ENCODE measurements around the gene RAP1GAP2.
A peak's percentile ranks its signal among the peaks of the same experiment; 100 is the strongest.

RAP1GAP2 gene

GRCh38 chr17:2809337-2809736 is 13.1 kb downstream of the RAP1GAP2 start:
- Histone ChIP-seq H3K27me3 (replicated peaks; ENCODE audit: insufficient read depth, low read length) (peaks cover 17% of the 10 kb centered on the region; the same call in 1 of the 2 replicates), H3K9me3 (replicated peaks; ENCODE audit: insufficient read depth, low read length) (no peaks in the 10 kb centered on the region), H3K27ac (ENCODE audit: low read length) (no peak overlapping the region), H3K4me3 (ENCODE audit: low read length) (no peak overlapping the region), H3K4me2 (ENCODE audit: low read depth, low read length) (no peak overlapping the region), H3K9ac (ENCODE audit: low read length) (no peak overlapping the region), H3K4me1 (ENCODE audit: low read length) (peaks cover 6% of the 10 kb centered on the region), H3F3A (ENCODE audit: insufficient read depth, low read length) (peaks cover 6% of the 10 kb centered on the region), H3K36me3 (replicated peaks; ENCODE audit: insufficient read depth, low read length) (no peaks in the 10 kb centered on the region), H3K79me2 (ENCODE audit: low read length) (no peaks in the 10 kb centered on the region), H4K20me1 (ENCODE audit: insufficient read depth, low read length) (no peaks in the 10 kb centered on the region), H3K9me2 (replicated peaks; ENCODE audit: insufficient read depth, low read length) (no peaks in the 10 kb centered on the region), H2AFZ (ENCODE audit: low read length) (no peak overlapping the region)
- TF ChIP-seq EZH2 (optimal IDR thresholded peaks at IDR 0.05; ENCODE audit: low read depth, low read length) (no peak), CTCF (IDR thresholded peaks at IDR 0.05; ENCODE audit: low read length) (no peak), EZH2phosphoT487 (IDR thresholded peaks at IDR 0.05; ENCODE audit: low read length) (no peak)
- DNase-seq: no peak

- Histone ChIP-seq H4K20me1 (ENCODE audit: insufficient read depth, low read length) (no peaks in the 10 kb centered on the region), H3K27ac (ENCODE audit: low read length) (peak overlapping the region; percentile 93), H3K27me3 (replicated peaks; ENCODE audit: insufficient read depth, low read length) (peaks cover 5% of the 10 kb centered on the region; the same call in 1 of the 2 replicates), H3K4me2 (ENCODE audit: low read depth, low read length) (peak overlapping the region; percentile 94; the same call in 1 of the 2 replicates), H3K36me3 (replicated peaks; ENCODE audit: insufficient read depth, low read length) (no peaks in the 10 kb centered on the region), H3F3A (ENCODE audit: insufficient read depth, low read length) (peaks cover 24% of the 10 kb centered on the region), H3K4me1 (ENCODE audit: low read length) (peaks cover 19% of the 10 kb centered on the region), H3K9me2 (replicated peaks; ENCODE audit: insufficient read depth, low read length) (no peaks in the 10 kb centered on the region), H3K9me3 (replicated peaks; ENCODE audit: insufficient read depth, low read length) (no peaks in the 10 kb centered on the region), H3K4me3 (ENCODE audit: low read length) (peak overlapping the region; percentile 62), H2AFZ (ENCODE audit: low read length) (peak overlapping the region; percentile 59), H3K9ac (ENCODE audit: low read length) (peak overlapping the region; percentile 50), H3K79me2 (ENCODE audit: low read length) (no peaks in the 10 kb centered on the region)
- peak; percentile 78 for DNase-seq
- TF ChIP-seq EZH2 (optimal IDR thresholded peaks at IDR 0.05; ENCODE audit: low read depth, low read length) (no peak), EZH2phosphoT487 (IDR thresholded peaks at IDR 0.05; ENCODE audit: low read length) (no peak), CTCF (IDR thresholded peaks at IDR 0.05; ENCODE audit: low read length) (no peak)
These were observed 17.8 kb downstream of the RAP1GAP2 start for GRCh38 chr17:2814049-2814448.

GRCh38 chr17:2814481-2815341 is 18.5 kb downstream of the RAP1GAP2 start:
- Histone ChIP-seq H3K79me2 (ENCODE audit: low read length) (no peaks in the 10 kb centered on the region), H3K27ac (ENCODE audit: low read length) (peak overlapping the region; percentile 93), H3K9me2 (replicated peaks; ENCODE audit: insufficient read depth, low read length) (no peaks in the 10 kb centered on the region), H3K4me1 (ENCODE audit: low read length) (peaks cover 19% of the 10 kb centered on the region), H3K4me2 (ENCODE audit: low read depth, low read length) (peak overlapping the region; percentile 94), H2AFZ (ENCODE audit: low read length) (peak overlapping the region; percentile 59), H3K27me3 (replicated peaks; ENCODE audit: insufficient read depth, low read length) (0 out of 2 replicates have a peak, but pooled peaks cover 5% of the 10 kb centered on the region), H4K20me1 (ENCODE audit: insufficient read depth, low read length) (no peaks in the 10 kb centered on the region), H3K36me3 (replicated peaks; ENCODE audit: insufficient read depth, low read length) (no peaks in the 10 kb centered on the region), H3F3A (ENCODE audit: insufficient read depth, low read length) (peaks cover 24% of the 10 kb centered on the region), H3K9ac (ENCODE audit: low read length) (peak overlapping the region; percentile 50), H3K9me3 (replicated peaks; ENCODE audit: insufficient read depth, low read length) (no peaks in the 10 kb centered on the region), H3K4me3 (ENCODE audit: low read length) (peak overlapping the region; percentile 62)
- no peak for TF ChIP-seq CTCF (IDR thresholded peaks at IDR 0.05; ENCODE audit: low read length)
- DNase-seq: peak; percentile 94

Measured in MM.1S (cell line).